GM06990 (cell line): ENCODE measurements around the gene TUBB4A.

Experiments
- DNase-seq: peaks from one replicate; pipeline ENCODE4 v3.0.0-alpha.2; 2011; ENCODE audit not compliant: insufficient read length; ENCODE audit errors: extremely low read depth
- H3K27me3 ChIP-seq: replicated peaks from 2 replicates; pipeline ENCODE4 v1.6.0; 2011; ENCODE audit warnings: low read length; ENCODE audit not compliant: control insufficient read depth, insufficient read depth
- H3K36me3 ChIP-seq: 2 replicates; pipeline ENCODE4 v1.5.1; 2011; ENCODE audit warnings: low read length; ENCODE audit not compliant: control insufficient read depth, insufficient read depth
- H3K4me3 ChIP-seq: replicated peaks from 2 replicates; pipeline ENCODE4 v1.5.1; 2011; ENCODE audit warnings: low read depth, mild to moderate bottlenecking, control low read depth, low read length
- TF ChIP-seq, protein P1 (sequence below): IDR thresholded peaks from 2 replicates; pipeline ENCODE4 v1.5.1; 2011; ENCODE audit warnings: low read length, control low read depth, mild to moderate bottlenecking, inconsistent platforms; ENCODE audit not compliant: insufficient read depth, poor library complexity, severe bottlenecking

Gene TUBB4A

DNA sequence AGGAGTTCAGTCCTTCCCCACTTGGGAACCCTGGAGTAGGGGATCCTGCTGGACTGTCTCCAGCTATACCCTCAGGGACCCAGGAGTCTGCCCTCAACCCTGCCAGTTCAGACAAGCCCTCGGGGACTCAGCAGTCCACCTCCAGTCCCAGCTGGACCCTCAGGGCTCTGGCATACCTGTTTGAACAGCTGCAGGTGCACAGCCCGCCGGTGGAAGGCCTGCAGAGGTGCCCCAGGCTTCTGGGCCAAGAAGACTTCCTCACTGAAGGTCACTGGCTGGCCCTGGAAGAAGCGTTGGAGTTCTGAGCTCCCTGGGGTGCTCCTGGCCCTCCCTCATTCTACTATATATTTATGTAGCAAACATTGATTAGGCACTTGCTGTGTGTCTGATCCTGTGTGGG lies 29.4 kb downstream of the TUBB4A start:
- H3K27me3 ChIP-seq: no peaks in the 10 kb centered on the region
- TF ChIP-seq, protein P1, sequence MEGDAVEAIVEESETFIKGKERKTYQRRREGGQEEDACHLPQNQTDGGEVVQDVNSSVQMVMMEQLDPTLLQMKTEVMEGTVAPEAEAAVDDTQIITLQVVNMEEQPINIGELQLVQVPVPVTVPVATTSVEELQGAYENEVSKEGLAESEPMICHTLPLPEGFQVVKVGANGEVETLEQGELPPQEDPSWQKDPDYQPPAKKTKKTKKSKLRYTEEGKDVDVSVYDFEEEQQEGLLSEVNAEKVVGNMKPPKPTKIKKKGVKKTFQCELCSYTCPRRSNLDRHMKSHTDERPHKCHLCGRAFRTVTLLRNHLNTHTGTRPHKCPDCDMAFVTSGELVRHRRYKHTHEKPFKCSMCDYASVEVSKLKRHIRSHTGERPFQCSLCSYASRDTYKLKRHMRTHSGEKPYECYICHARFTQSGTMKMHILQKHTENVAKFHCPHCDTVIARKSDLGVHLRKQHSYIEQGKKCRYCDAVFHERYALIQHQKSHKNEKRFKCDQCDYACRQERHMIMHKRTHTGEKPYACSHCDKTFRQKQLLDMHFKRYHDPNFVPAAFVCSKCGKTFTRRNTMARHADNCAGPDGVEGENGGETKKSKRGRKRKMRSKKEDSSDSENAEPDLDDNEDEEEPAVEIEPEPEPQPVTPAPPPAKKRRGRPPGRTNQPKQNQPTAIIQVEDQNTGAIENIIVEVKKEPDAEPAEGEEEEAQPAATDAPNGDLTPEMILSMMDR: no peak

DNA sequence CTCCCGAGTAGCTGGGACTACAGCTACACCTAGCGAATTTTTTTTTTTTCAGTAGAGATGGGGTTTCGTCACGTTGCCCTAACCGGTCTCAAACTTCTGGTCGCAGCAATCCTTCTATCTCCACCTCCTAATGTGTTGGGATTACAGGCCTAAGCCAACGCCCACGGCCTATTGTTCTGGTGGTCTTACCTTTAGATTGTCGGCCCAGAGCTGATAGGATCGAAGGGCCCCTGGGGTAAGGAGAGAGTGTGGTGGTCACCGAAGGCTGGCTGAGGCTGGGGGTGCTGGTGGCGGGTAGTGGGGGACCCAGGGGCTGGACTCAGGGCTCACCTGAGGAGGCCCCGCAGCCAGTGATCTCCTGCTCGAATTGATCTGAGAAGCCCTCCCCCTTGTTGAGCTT lies 31.0 kb downstream of the TUBB4A start:
- DNase-seq: no peak
- peaks cover 23% of the 10 kb centered on the region for H3K36me3 ChIP-seq
- TF ChIP-seq, protein P1: no peak
- no peaks in the 10 kb centered on the region for H3K27me3 ChIP-seq
- no peak overlapping the region for H3K4me3 ChIP-seq

More for the DNA sequence above, 29.4 kb downstream of the TUBB4A start:
- no peak for DNase-seq
- Histone ChIP-seq H3K4me3 (no peak overlapping the region), H3K36me3 (peaks cover 33% of the 10 kb centered on the region)

DNA sequence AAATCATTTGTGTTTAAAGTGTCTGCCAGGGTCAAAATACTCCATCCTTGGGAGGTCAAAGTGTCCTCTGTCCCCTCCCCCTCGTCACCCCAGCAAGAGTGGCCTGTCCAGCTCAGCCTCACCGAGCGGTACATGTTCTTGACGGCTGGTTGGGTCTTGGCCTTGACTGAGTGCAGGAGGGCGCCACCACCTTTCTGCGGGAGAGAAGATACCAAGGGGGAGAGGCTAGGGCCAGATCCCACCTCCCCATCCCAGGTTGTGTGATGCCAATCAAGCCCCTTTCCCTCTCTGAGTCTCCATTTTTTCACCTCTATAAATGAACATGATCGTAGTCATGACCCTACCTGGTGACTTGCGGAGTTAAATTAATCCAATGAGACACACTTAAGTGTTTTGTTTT lies 31.9 kb downstream of the TUBB4A start:
- H3K4me3 ChIP-seq: no peak overlapping the region
- TF ChIP-seq, protein P1: no peak
- DNase-seq: no peak
- H3K27me3 ChIP-seq: no peaks in the 10 kb centered on the region
- H3K36me3 ChIP-seq: peaks cover 15% of the 10 kb centered on the region

DNA sequence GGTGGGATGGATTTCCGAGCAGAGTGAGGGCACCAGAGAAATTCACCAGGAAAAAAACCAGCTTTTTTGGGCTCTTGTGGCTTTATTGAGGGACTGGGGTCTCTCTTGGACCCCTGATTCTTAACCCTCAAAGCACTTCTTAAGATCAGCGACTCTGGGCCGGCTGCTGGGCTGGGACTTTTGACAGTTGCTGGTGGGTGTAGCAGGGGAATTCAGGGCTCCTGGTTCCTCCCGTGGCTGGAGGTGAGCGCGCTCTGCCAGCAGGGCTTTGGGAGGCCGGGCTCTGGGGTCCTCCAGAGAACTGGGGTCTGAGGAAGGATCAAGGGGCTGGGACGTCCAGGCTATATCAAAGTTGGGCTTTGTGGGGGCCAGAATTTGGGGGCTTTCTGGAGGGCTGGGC lies 34.7 kb downstream of the TUBB4A start:
- Histone ChIP-seq H3K4me3 (no peak overlapping the region), H3K36me3 (peaks cover 8% of the 10 kb centered on the region), H3K27me3 (no peaks in the 10 kb centered on the region)
- TF ChIP-seq, protein P1: no peak
- DNase-seq: no peak

DNA sequence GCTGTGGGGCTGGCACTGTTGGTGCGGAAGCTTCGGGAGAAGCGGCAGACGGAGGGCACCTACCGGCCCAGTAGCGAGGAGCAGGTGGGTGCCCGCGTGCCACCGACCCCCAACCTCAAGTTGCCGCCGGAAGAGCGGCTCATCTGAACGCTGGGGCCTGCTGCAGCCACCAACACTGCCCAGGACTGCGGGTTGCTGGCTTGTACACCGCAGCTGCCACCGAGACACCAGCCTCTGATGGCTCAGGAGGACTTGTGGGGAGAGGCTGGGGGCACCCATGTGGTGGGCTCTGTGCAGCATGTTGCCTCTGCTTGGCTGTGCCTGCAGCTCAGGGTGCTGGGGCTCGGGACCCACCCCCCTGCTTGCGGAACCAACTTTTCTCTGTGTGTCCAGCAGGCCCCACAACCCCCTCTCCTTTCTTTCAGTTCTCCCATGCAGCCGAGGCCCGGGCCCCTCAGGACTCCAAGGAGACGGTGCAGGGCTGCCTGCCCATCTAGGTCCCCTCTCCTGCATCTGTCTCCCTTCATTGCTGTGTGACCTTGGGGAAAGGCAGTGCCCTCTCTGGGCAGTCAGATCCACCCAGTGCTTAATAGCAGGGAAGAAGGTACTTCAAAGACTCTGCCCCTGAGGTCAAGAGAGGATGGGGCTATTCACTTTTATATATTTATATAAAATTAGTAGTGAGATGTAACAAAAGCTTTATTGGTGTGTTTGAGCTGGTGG lies 35.4 kb downstream of the TUBB4A start:
- Histone ChIP-seq H3K27me3 (no peaks in the 10 kb centered on the region), H3K4me3 (no peak overlapping the region), H3K36me3 (peaks cover 8% of the 10 kb centered on the region)
- no peak for DNase-seq
- TF ChIP-seq, protein P1: no peak

DNA sequence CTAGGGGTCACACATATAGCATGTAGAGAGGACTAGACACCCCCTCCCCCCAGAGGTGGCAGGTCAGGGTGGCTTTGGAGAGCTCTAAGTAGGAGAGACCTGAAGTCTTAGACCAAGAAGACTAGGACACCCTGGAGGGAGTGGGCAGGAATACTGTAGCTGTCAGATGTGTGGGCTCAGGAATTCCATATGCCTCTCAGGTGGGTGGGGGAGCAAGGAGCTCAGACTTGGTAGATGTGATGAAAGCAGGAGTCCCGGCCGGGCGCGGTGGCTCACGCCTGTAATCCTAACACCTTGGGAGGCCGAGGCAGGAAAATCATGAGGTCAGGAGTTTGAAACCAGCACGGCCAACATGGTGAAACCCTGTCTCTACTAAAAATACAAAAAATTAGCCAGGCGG lies 36.4 kb downstream of the TUBB4A start:
- DNase-seq: no peak
- TF ChIP-seq, protein P1: no peak
- Histone ChIP-seq H3K27me3 (no peaks in the 10 kb centered on the region), H3K4me3 (no peak overlapping the region), H3K36me3 (peaks cover 5% of the 10 kb centered on the region)
